K562 (cell line): Measurements from ENCODE around the gene PEPD. TPM values are rescaled to one million over a fixed set of nuclear protein-coding genes. Genes with fewer than 3 reads are reported as not detected.

ENCODE experiments used
- ATAC-seq: fragments of 200-7000 bp; cut with Tn5 transposase; 3 replicates; pipeline ENCODE4 v1.9.1; 2020; ENCODE audit warnings: moderate library complexity
- BruUV-seq: library from RNA; stranded (reverse); fragments of 400-500 nt; replicated peaks from 2 replicates; lab custom pipeline; 2021; lab: Mats Ljungman, UMichigan
- CTCF ChIA-PET: fragments of 300-600 bp; formaldehyde crosslinking; extraction: SDS; loops from one replicate; lab custom pipeline; 2021; ENCODE audit warnings: low intra/inter-chr PET ratio; lab: Yijun Ruan, JAX
- POLR2A ChIA-PET: fragments of 300-600, 350-650 bp; sonication (Branson Sonifier 250); formaldehyde crosslinking; extraction: SDS; loops from one replicate; lab custom pipeline; 2021; ENCODE audit warnings: antibody characterized with exemption, inconsistent platforms; lab: Yijun Ruan, JAX
- DNase-seq, 4 experiments: peaks; one replicate each; pipeline versions ENCODE4 v3.0.0 to v3.0.0-alpha.2; 2011 to 2018; ENCODE audit warnings: low spot score in 3 of 4, mixed read lengths in 3 of 4; ENCODE audit errors: extremely low read depth in 1 of 4
- FAIRE-seq: peaks from 2 replicates; lab custom pipeline; 2011; peaks lifted over from hg19 to GRCh38; lab: Jason Lieb, UNC
- H2AFZ ChIP-seq: 2 replicates; pipeline ENCODE4 v1.6.0; 2011; ENCODE audit warnings: low read depth, low read length, control low read depth, inconsistent platforms
- H3K27ac ChIP-seq: fragments of 200-600 bp; 3 replicates; pipeline ENCODE4 v1.8.0; 2011; ENCODE audit warnings: low read depth, mild to moderate bottlenecking, control low read depth, inconsistent platforms, low read length, moderate library complexity, mixed read lengths; ENCODE audit errors: extremely low read depth
- H3K27me3 ChIP-seq, 2 experiments: fragments of 300-600 bp in 1 of 2; 2 replicates in 1 of 2; 3 replicates in 1 of 2; pipeline versions ENCODE4 v1.6.0 to v1.8.0; 2011; ENCODE audit warnings: inconsistent platforms in 2 of 2, low read length in 2 of 2, mild to moderate bottlenecking in 1 of 2, mixed read lengths in 1 of 2, moderate library complexity in 1 of 2; ENCODE audit not compliant: control insufficient read depth in 2 of 2, insufficient read depth in 2 of 2
- H3K36me3 ChIP-seq: fragments of 300-600 bp; 3 replicates; pipeline ENCODE4 v1.8.0; 2011; ENCODE audit warnings: mild to moderate bottlenecking, low read length, inconsistent platforms; ENCODE audit not compliant: control insufficient read depth, insufficient read depth
- H3K4me1 ChIP-seq, 2 experiments: fragments of 200-600 bp in 1 of 2; replicated peaks in 1 of 2; 2 replicates in 1 of 2; 3 replicates in 1 of 2; pipeline versions ENCODE4 v1.5.1 to v1.8.0; 2011; ENCODE audit warnings: inconsistent platforms in 2 of 2, low read length in 2 of 2, mild to moderate bottlenecking in 1 of 2, mixed read lengths in 1 of 2, moderate library complexity in 1 of 2; ENCODE audit not compliant: control insufficient read depth in 2 of 2, insufficient read depth in 2 of 2
- H3K4me2 ChIP-seq: 2 replicates; pipeline ENCODE4 v1.6.1; 2011; ENCODE audit warnings: low read length, control low read depth, inconsistent platforms, mixed read lengths; ENCODE audit not compliant: insufficient read depth
- H3K4me3 ChIP-seq: fragments of 200-600 bp; sonication (generic), shearing (Covaris generic); 2 replicates; pipeline ENCODE4 v1.5.1; 2016; ENCODE audit warnings: control low read depth, inconsistent platforms
- H3K79me2 ChIP-seq: fragments of 200-600 bp; 3 replicates; pipeline ENCODE4 v1.8.0; 2011; ENCODE audit warnings: low read length, inconsistent platforms; ENCODE audit not compliant: control insufficient read depth, insufficient read depth
- H3K9ac ChIP-seq, 2 experiments: 2 replicates each; pipeline versions ENCODE4 v1.6.0 to v1.6.1; 2011; ENCODE audit warnings: low read depth in 2 of 2, low read length in 2 of 2, control low read depth in 1 of 2, inconsistent platforms in 1 of 2, mild to moderate bottlenecking in 1 of 2, mixed read lengths in 1 of 2; ENCODE audit not compliant: insufficient read depth in 1 of 2
- H3K9me1 ChIP-seq: one replicate; pipeline ENCODE4 v1.6.0; 2011; ENCODE audit warnings: inconsistent platforms, mild to moderate bottlenecking, low read length, moderate library complexity; ENCODE audit not compliant: control insufficient read depth, insufficient read depth
- H3K9me3 ChIP-seq: replicated peaks from 2 replicates; pipeline ENCODE4 v1.5.1; 2011; ENCODE audit warnings: low read depth, low read length, inconsistent platforms; ENCODE audit not compliant: control insufficient read depth, insufficient read depth
- H4K20me1 ChIP-seq: replicated peaks from 2 replicates; pipeline ENCODE4 v1.6.1; 2011; ENCODE audit warnings: low read length, inconsistent platforms, mixed read lengths; ENCODE audit not compliant: control insufficient read depth, insufficient read depth
- FOXK2 ChIP-seq, 2 experiments: fragments of 450-650 bp; IDR thresholded peaks in 1 of 2; conservative IDR thresholded peaks in 1 of 2; 2 replicates each; pipeline ENCODE4 v1.6.1; 2016; ENCODE audit warnings: low read depth in 2 of 2, mild to moderate bottlenecking in 1 of 2
- KLF6 ChIP-seq: fragments of 250-450 bp; sonication (Bioruptor Pico); IDR thresholded peaks from 2 replicates; pipeline ENCODE4 v1.4.0; 2020; ENCODE audit warnings: mild to moderate bottlenecking, moderate library complexity, borderline replicate concordance
- MYC ChIP-seq, 2 experiments: fragments of 250-450 bp in 1 of 2; sonication (Bioruptor Pico) in 1 of 2; IDR thresholded peaks; 2 replicates each; pipeline versions ENCODE4 v1.5.1 to v1.6.1; 2012 to 2021; ENCODE audit warnings: low read depth in 2 of 2, borderline replicate concordance in 1 of 2, improper control_type of control experiment in 1 of 2, low read length in 1 of 2, mild to moderate bottlenecking in 1 of 2, moderate library complexity in 1 of 2
- NR1H2 ChIP-seq: sonication (generic); formaldehyde crosslinking; IDR thresholded peaks from 2 replicates; pipeline ENCODE4 v1.4.0; 2020; ENCODE audit warnings: mild to moderate bottlenecking, missing genetic modification reagents
- NUFIP1 ChIP-seq: fragments of 450-650 bp; IDR thresholded peaks from 2 replicates; pipeline ENCODE4 v1.6.1; 2018; ENCODE audit not compliant: partially characterized antibody
- RAD21 ChIP-seq, 2 experiments: fragments of 250-450 bp in 1 of 2; fragments of 450-650 bp in 1 of 2; sonication (Bioruptor Pico) in 1 of 2; formaldehyde crosslinking in 1 of 2; IDR thresholded peaks in 1 of 2; conservative IDR thresholded peaks in 1 of 2; 2 replicates each; pipeline versions ENCODE4 v1.4.0 to v1.8.0; 2020 to 2022; ENCODE audit warnings: mild to moderate bottlenecking in 2 of 2, moderate library complexity in 1 of 2
- WGBS: fragments of 100-300 bp; shearing (Covaris generic); methylation state at CpG from one replicate; pipeline ENCODE4 v1.1.6; 2016; ENCODE audit warnings: low coverage, mixed read lengths; ENCODE audit not compliant: insufficient coverage; ENCODE audit errors: missing lambda C conversion rate; 5-methylcytosine and 5-hydroxymethylcytosine counted together
- in situ Hi-C: fragments of 300-500 bp; cut with MboI; formaldehyde crosslinking; loops from 4 replicates; pipeline ENCODE4 v1.15.0; 2018; ENCODE audit warnings: inconsistent platforms, mixed read lengths
- intact Hi-C: fragments of 100-400 bp; cut with micrococcal nuclease; formaldehyde crosslinking; loops from 2 replicates; pipeline ENCODE4 v1.14.2; 2022
- polyA plus RNA-seq, 8 experiments: library from polyadenylated mRNA; depleted of rRNA in 4 of 8; stranded (reverse) in 5 of 8; unstranded in 3 of 8; fragments of >200 nt; fragmentation: Nextera tagmentation in 2 of 8; fragmentation: Illumina TruSeq in 1 of 8; extraction: Ambion mirVana in 2 of 8; extraction: Trizol in 1 of 8; gene quantifications; 2 replicates each; pipeline versions ENCODE4 v1.2.1 to v1.2.3, GENCODE V29; 2011 to 2014; ENCODE audit warnings: inconsistent platforms in 1 of 8, missing spikeins in 1 of 8
- total RNA-seq, 7 experiments: library from RNA; depleted of rRNA in 6 of 7; stranded (reverse); fragments of >200 nt in 6 of 7; fragmentation: Illumina TruSeq in 2 of 7; extraction: Trizol in 2 of 7; gene quantifications; 2 replicates each; pipeline versions ENCODE4 v1.2.1 to v1.2.3, GENCODE V29; 2011 to 2021; ENCODE audit warnings: low replicate concordance in 1 of 7

Gene PEPD
- total and polyA plus RNA-seq, 9 of the 15 experiments (the other 6 are each of a cell fraction or from before 2014, with no cell fraction given): 1.3 to 19.2 (median 16.0) TPM

DNA sequence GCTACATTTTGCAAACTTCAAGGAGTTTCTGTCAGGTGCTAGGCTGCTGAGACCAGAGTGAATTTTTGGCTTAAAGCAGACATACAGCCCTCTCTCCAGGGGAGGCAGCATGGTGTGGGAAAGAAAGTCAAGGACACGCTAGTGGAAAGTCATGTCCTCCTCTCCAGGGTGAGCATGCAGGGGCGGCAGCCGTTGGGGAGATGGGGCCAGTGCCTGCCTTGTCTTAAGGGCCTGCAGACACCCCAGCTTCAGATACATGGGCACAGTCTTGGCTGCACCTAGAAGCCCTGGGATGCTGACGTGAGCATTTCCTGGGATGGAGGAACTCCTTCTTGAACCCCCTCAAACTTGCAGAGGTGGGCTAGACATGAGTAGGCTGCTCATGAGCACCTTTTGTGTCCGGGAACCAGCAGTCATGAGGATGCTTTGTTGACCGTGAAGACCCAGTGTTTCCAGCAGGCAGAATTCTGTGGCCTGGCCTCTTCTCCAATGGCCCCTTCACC, 43.3 kb upstream of the PEPD start:
- CTCF ChIA-PET: no interaction called here
- FAIRE-seq (no peak), DNase-seq (no peak), ATAC-seq (no peak)
- H4K20me1 ChIP-seq: no peaks in the 10 kb centered on the region
- no peaks in the 10 kb centered on the region for H3K9me1 ChIP-seq
- no peaks in the 10 kb centered on the region for H3K4me1 ChIP-seq
- POLR2A ChIA-PET: interaction anchor here (0.7 to 1.1 kb wide), 3 partner anchors 11 to 31 kb away, joined by 3 read pairs; no protein-coding TSS in a partner anchor
- H3K4me3 ChIP-seq: no peak overlapping the region
- no peaks in the 10 kb centered on the region for H3K36me3 ChIP-seq
- intact Hi-C loops (no loop called here), in situ Hi-C loops (no loop called here)
- no peaks in the 10 kb centered on the region for H3K9me3 ChIP-seq
- no peak overlapping the region for H3K27ac ChIP-seq
- H3K9ac ChIP-seq: no peak overlapping the region
- peaks cover 4 to 16% of the 10 kb centered on the region in 2 experiments; a peak in 3 of 5 replicates for H3K27me3 ChIP-seq
- WGBS: 0% methylated on average over 6 of the region's 6 CpGs
- H3K79me2 ChIP-seq: no peaks in the 10 kb centered on the region
- no peak overlapping the region for H2AFZ ChIP-seq
- BruUV-seq: no TSS peak
- H3K4me2 ChIP-seq: no peak overlapping the region
- TF ChIP-seq MYC (IDR thresholded peaks at IDR 0.05; ENCODE audit: low read depth, low read length): no peak
- no peak for TF ChIP-seq MYC (CRISPR knock-in tag; IDR thresholded peaks at IDR 0.05; ENCODE audit: borderline replicate concordance, low read depth)
- TF ChIP-seq FOXK2 (conservative IDR thresholded peaks at IDR 0.05 in 1 of 2, IDR thresholded peaks at IDR 0.05 in 1 of 2; ENCODE audit: low read depth in 2 of 2): no peak
- no peak for TF ChIP-seq NR1H2
- no peak for TF ChIP-seq RAD21 (CRISPR knock-in tag; conservative IDR thresholded peaks at IDR 0.05 in 1 of 2, IDR thresholded peaks at IDR 0.05 in 1 of 2)
- TF ChIP-seq NUFIP1: no peak
- TF ChIP-seq KLF6: no peak
